ENCODE measurements around the gene ABHD17C. TPM values are rescaled to one million over a fixed set of nuclear protein-coding genes. Genes with fewer than 3 reads are reported as not detected.

Gene ABHD17C
- total RNA-seq, 1 donor from 2014 or later: 6.5 TPM

DNA sequence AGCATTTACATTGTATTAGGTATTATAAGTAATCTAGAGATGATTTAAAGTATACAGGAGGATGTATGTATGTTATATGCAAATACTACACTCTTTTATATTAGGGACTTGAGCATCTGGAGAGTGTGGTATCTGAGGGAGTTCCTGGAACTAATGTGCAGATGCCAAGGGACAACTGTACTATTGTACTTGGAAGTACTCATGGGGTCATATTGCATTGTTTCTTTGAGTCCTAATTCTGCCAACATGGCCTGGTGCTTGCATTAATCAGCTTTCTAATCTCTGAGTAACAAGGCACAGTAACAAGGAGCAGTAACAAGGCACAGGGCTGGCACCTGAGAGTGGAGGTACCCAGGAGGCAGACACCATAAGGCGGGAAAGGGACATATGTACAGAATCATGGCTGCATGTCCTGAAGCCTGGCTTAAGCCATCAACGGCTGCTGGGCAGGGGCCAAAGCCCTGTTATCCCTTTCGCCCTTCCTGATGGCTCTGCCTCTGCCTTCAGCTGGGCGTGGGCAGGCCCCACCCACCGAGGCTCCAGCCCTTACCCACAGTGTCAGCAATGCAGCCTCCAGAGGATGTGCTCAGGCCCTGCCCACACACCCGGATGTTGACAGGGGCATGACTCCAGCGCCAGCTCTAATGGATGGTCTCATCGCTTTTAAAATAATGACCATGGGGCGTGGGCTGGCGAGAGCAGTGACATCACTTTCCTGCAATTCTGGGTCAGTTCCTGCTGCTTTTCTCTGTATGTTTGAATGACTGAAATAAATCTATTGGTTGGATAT lies 107.0 kb downstream of the ABHD17C start:
- no peak for DNase-seq (ENCODE audit: low read depth)
- H3K36me3 ChIP-seq (ENCODE audit: control insufficient read depth, insufficient read depth, low read length): no peaks in the 10 kb centered on the region
- H3K4me3 ChIP-seq (ENCODE audit: low read depth, low read length): no peak overlapping the region
- TF ChIP-seq, protein P1, sequence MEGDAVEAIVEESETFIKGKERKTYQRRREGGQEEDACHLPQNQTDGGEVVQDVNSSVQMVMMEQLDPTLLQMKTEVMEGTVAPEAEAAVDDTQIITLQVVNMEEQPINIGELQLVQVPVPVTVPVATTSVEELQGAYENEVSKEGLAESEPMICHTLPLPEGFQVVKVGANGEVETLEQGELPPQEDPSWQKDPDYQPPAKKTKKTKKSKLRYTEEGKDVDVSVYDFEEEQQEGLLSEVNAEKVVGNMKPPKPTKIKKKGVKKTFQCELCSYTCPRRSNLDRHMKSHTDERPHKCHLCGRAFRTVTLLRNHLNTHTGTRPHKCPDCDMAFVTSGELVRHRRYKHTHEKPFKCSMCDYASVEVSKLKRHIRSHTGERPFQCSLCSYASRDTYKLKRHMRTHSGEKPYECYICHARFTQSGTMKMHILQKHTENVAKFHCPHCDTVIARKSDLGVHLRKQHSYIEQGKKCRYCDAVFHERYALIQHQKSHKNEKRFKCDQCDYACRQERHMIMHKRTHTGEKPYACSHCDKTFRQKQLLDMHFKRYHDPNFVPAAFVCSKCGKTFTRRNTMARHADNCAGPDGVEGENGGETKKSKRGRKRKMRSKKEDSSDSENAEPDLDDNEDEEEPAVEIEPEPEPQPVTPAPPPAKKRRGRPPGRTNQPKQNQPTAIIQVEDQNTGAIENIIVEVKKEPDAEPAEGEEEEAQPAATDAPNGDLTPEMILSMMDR (IDR thresholded peaks at IDR 0.05; ENCODE audit: insufficient read depth, low read length, poor library complexity, severe bottlenecking): no peak
- no peaks in the 10 kb centered on the region for H3K27me3 ChIP-seq (ENCODE audit: control insufficient read depth, insufficient read depth, low read length)

DNA sequence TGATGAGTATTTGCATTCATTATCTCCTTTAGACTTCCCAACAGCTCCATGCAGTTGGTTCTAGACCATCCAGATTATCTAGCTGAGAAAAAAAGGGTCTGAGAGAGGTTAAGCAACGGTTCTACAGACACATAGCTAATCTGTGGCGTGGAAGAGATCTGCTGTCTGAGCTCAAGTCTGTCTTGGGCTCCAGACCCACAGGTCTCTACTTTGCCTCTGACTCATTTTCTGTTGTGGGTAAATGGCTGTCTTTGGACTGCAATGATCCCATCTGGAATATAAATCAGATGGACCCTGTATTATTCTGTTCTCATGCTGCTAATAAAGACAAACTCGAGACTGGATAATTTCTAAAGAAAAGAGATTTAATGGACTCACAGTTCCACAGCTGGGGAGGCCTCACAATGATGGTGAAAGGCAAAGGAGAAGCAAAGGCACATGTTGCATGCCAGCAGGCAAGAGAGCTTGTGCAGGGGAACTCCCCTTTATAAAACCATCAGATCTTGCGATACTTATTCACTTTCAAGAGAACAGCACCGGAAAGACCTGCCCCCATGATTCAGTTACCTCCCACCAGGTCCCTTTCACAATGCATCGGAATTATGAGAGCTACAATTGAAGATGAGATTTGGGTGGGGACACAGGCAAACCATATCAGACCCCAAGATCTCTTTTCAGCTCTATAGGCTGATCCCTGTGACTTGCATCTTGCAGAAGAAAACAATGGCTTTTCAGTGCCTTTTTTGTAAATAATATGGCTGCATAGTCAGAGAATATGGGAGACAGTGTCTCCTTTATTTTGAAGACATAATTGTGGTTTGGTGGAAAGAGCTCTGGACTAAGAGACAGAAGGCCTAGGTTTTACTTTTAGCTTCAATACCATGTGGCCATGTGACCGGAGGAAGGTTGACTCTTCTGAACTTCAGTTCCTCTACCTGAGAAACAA lies 108.7 kb downstream of the ABHD17C start:
- DNase-seq (ENCODE audit: low read depth): no peak
- H3K36me3 ChIP-seq (ENCODE audit: control insufficient read depth, insufficient read depth, low read length): no peaks in the 10 kb centered on the region
- no peak overlapping the region for H3K4me3 ChIP-seq (ENCODE audit: low read depth, low read length)
- TF ChIP-seq, protein P1 (IDR thresholded peaks at IDR 0.05; ENCODE audit: insufficient read depth, low read length, poor library complexity, severe bottlenecking): no peak
- no peaks in the 10 kb centered on the region for H3K27me3 ChIP-seq (ENCODE audit: control insufficient read depth, insufficient read depth, low read length)

DNA sequence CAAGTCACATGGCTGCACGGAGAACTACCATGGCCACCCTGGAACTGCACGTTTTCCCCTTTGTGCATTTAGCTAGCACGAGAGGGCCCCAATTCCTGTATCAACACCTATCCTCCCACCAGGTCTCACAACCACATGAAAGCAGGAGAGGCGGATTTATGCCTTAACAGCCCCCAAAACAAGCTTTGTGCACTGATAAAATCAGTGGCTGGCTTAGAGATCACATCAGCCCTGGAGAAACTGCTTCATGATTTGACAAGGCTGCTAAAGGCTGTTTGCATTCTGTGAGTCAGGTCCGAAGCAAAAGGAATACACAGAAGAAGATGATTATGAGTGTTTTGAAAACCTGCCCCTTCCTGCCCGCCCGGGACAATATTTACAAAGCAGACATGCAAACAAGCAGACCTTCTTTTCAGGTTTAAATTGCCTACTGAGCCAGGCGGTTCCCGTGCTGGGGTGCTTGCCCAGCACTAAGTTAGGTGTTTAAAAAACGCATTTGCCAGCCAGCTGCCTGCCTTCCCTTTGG lies 109.9 kb downstream of the ABHD17C start:
- no peak for DNase-seq (ENCODE audit: low read depth)
- Histone ChIP-seq H3K36me3 (ENCODE audit: control insufficient read depth, insufficient read depth, low read length) (no peaks in the 10 kb centered on the region), H3K4me3 (ENCODE audit: low read depth, low read length) (no peak overlapping the region), H3K27me3 (ENCODE audit: control insufficient read depth, insufficient read depth, low read length) (no peaks in the 10 kb centered on the region)
- TF ChIP-seq, protein P1 (IDR thresholded peaks at IDR 0.05; ENCODE audit: insufficient read depth, low read length, poor library complexity, severe bottlenecking): no peak

Other genes starting within 250 kb of the ABHD17C start
- gene CEMIP, start 84.1 kb downstream of the ABHD17C start, total RNA-seq: under 0.01 and 0.07 TPM in 2 replicates

All from kidney epithelial cell (primary cell).